GM23338 (cell line): ENCODE results near the gene TRPV5. TPM values are rescaled to one million over a fixed set of nuclear protein-coding genes. Genes with fewer than 3 reads are reported as not detected.

Experiments
- ATAC-seq: fragments of 200-7000 bp; cut with Tn5 transposase; 3 replicates; pipeline ENCODE4 v1.9.1; 2020
- DNase-seq: peaks from one replicate; pipeline ENCODE4 v3.0.0-alpha.2; 2015; ENCODE audit warnings: low spot score
- H2AFZ ChIP-seq: fragments of 200-600 bp; sonication (generic); 2 replicates; pipeline ENCODE4 v1.8.0; 2016; ENCODE audit warnings: antibody characterized with exemption, mild to moderate bottlenecking, moderate library complexity
- H3F3A ChIP-seq: fragments of 200-600 bp; sonication (generic); replicated peaks from 2 replicates; pipeline ENCODE4 v1.8.0; 2017; ENCODE audit warnings: antibody characterized with exemption, mixed run types, low read depth
- H3K27ac ChIP-seq: fragments of 200-600 bp; sonication (generic); 2 replicates; pipeline ENCODE4 v1.6.1; 2016; ENCODE audit warnings: low read depth
- H3K27me3 ChIP-seq: fragments of 200-600 bp; sonication (generic); 2 replicates; pipeline ENCODE4 v1.8.0; 2016; ENCODE audit warnings: mild to moderate bottlenecking, mixed run types, moderate library complexity; ENCODE audit not compliant: insufficient read depth
- H3K36me3 ChIP-seq: fragments of 200-600 bp; sonication (generic); 2 replicates; pipeline ENCODE4 v1.8.0; 2016; ENCODE audit warnings: mild to moderate bottlenecking; ENCODE audit not compliant: insufficient read depth
- H3K4me1 ChIP-seq: fragments of 200-600 bp; sonication (generic); 2 replicates; pipeline ENCODE4 v1.8.0; 2016; ENCODE audit warnings: mild to moderate bottlenecking, moderate library complexity; ENCODE audit not compliant: insufficient read depth
- H3K4me2 ChIP-seq: fragments of 200-600 bp; sonication (generic); 2 replicates; pipeline ENCODE4 v1.7.1; 2017; ENCODE audit warnings: mixed run types
- H3K4me3 ChIP-seq: fragments of 200-600 bp; sonication (generic); 2 replicates; pipeline ENCODE4 v1.6.1; 2016; ENCODE audit warnings: mixed run types
- H3K79me2 ChIP-seq: fragments of 200-600 bp; sonication (generic); replicated peaks from 2 replicates; pipeline ENCODE4 v1.8.0; 2017; ENCODE audit warnings: mild to moderate bottlenecking; ENCODE audit not compliant: insufficient read depth
- H3K9me2 ChIP-seq: fragments of 200-600 bp; sonication (generic); 2 replicates; pipeline ENCODE4 v1.8.0; 2017; ENCODE audit not compliant: insufficient read depth
- H4K20me1 ChIP-seq: fragments of 200-600 bp; sonication (generic); replicated peaks from 2 replicates; pipeline ENCODE4 v1.8.0; 2017; ENCODE audit warnings: mild to moderate bottlenecking; ENCODE audit not compliant: insufficient read depth
- H3K27ac Mint-ChIP-seq: 2 replicates; pipeline ENCODE4 v1.8.0; 2020; ENCODE audit warnings: inconsistent platforms, mild to moderate bottlenecking, moderate library complexity, mixed read lengths
- H3K27me3 Mint-ChIP-seq: 3 replicates; pipeline ENCODE4 v1.8.0; 2022; ENCODE audit warnings: low read depth, mild to moderate bottlenecking, moderate library complexity, mixed read lengths, inconsistent platforms; ENCODE audit not compliant: insufficient read depth, poor library complexity
- H3K36me3 Mint-ChIP-seq: 3 replicates; pipeline ENCODE4 v1.8.0; 2021; ENCODE audit warnings: low read depth, mild to moderate bottlenecking, inconsistent platforms, moderate library complexity, mixed read lengths
- H3K4me1 Mint-ChIP-seq: 3 replicates; pipeline ENCODE4 v1.8.0; 2020; ENCODE audit warnings: mild to moderate bottlenecking, inconsistent platforms, mixed read lengths
- H3K4me3 Mint-ChIP-seq: 3 replicates; pipeline ENCODE4 v1.8.0; 2021; ENCODE audit warnings: moderate library complexity, mild to moderate bottlenecking, inconsistent platforms, mixed read lengths
- H3K9me3 Mint-ChIP-seq: 3 replicates; pipeline ENCODE4 v1.8.0; 2020; ENCODE audit warnings: moderate library complexity, mild to moderate bottlenecking, inconsistent platforms, mixed read lengths
- CREB1 ChIP-seq: fragments of 250-450 bp; sonication (Bioruptor Pico); IDR thresholded peaks from 2 replicates; pipeline ENCODE4 v1.5.0; 2020; ENCODE audit warnings: low read depth, mild to moderate bottlenecking, moderate library complexity
- EZH2 ChIP-seq: fragments of 200-600 bp; sonication (generic); IDR thresholded peaks from one replicate; pipeline ENCODE4 v1.8.0; 2017; ENCODE audit warnings: antibody characterized with exemption, mild to moderate bottlenecking, low read depth; ENCODE audit not compliant: unreplicated experiment
- JUNB ChIP-seq: IDR thresholded peaks from one replicate; pipeline ENCODE4 v1.6.1; 2016; ENCODE audit warnings: antibody characterized with exemption; ENCODE audit not compliant: unreplicated experiment
- NANOG ChIP-seq: IDR thresholded peaks from 2 replicates; pipeline ENCODE4 v1.6.1; 2016; ENCODE audit warnings: antibody characterized with exemption, borderline replicate concordance
- STAT1 ChIP-seq: IDR thresholded peaks from one replicate; pipeline ENCODE4 v1.6.1; 2016; ENCODE audit warnings: antibody characterized with exemption; ENCODE audit not compliant: unreplicated experiment
- ZNF114 ChIP-seq: fragments of 250-450 bp; sonication (Bioruptor Pico); IDR thresholded peaks from 2 replicates; pipeline ENCODE4 v1.5.0; 2020; ENCODE audit warnings: mild to moderate bottlenecking, moderate library complexity
- ZNF331 ChIP-seq: fragments of 250-450 bp; sonication (Bioruptor Pico); IDR thresholded peaks from 2 replicates; pipeline ENCODE4 v1.5.0; 2020; ENCODE audit warnings: low read depth, mild to moderate bottlenecking, moderate library complexity
- polyA plus RNA-seq: library from polyadenylated mRNA; unstranded; fragments of >200 nt; fragmentation: Nextera tagmentation; extraction: Ambion mirVana; gene quantifications from 2 replicates; pipeline ENCODE4 v1.2.1, GENCODE V29; 2016
- total RNA-seq: library from RNA; depleted of rRNA; stranded (reverse); fragments of >200 nt; shearing (Covaris generic); gene quantifications from 2 replicates; pipeline ENCODE4 v1.2.3, GENCODE V29; 2014
- TF ChIP-seq, protein P1 (sequence below): IDR thresholded peaks from one replicate; pipeline ENCODE4 v1.6.1; 2018; ENCODE audit warnings: antibody characterized with exemption; ENCODE audit not compliant: unreplicated experiment
- TF ChIP-seq, protein P2 (sequence below): IDR thresholded peaks from 2 replicates; pipeline ENCODE4 v1.6.1; 2016; ENCODE audit warnings: antibody characterized with exemption
- TF ChIP-seq, protein P3 (sequence below): fragments of 250-450 bp; sonication (Bioruptor Pico); IDR thresholded peaks from 2 replicates; pipeline ENCODE4 v1.5.0; 2020; ENCODE audit warnings: mild to moderate bottlenecking, moderate library complexity

TRPV5 gene
- total and polyA plus RNA-seq, 2 experiments from 2014 or later = not detected

- TF ChIP-seq, protein P1, sequence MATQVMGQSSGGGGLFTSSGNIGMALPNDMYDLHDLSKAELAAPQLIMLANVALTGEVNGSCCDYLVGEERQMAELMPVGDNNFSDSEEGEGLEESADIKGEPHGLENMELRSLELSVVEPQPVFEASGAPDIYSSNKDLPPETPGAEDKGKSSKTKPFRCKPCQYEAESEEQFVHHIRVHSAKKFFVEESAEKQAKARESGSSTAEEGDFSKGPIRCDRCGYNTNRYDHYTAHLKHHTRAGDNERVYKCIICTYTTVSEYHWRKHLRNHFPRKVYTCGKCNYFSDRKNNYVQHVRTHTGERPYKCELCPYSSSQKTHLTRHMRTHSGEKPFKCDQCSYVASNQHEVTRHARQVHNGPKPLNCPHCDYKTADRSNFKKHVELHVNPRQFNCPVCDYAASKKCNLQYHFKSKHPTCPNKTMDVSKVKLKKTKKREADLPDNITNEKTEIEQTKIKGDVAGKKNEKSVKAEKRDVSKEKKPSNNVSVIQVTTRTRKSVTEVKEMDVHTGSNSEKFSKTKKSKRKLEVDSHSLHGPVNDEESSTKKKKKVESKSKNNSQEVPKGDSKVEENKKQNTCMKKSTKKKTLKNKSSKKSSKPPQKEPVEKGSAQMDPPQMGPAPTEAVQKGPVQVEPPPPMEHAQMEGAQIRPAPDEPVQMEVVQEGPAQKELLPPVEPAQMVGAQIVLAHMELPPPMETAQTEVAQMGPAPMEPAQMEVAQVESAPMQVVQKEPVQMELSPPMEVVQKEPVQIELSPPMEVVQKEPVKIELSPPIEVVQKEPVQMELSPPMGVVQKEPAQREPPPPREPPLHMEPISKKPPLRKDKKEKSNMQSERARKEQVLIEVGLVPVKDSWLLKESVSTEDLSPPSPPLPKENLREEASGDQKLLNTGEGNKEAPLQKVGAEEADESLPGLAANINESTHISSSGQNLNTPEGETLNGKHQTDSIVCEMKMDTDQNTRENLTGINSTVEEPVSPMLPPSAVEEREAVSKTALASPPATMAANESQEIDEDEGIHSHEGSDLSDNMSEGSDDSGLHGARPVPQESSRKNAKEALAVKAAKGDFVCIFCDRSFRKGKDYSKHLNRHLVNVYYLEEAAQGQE = no peak
- TF ChIP-seq CREB1 (no peak), STAT1 (no peak), JUNB (no peak)
Measured at GRCh38 chr7:142923391-142923790, 10.2 kb downstream of the TRPV5 start (continued).

- Histone ChIP-seq H3K4me3 (no peak overlapping the region), H3K36me3 (no peaks in the 10 kb centered on the region), H3K79me2 (no peaks in the 10 kb centered on the region), H3K9me2 (0 out of 2 replicates have a peak, but pooled peaks cover 3% of the 10 kb centered on the region), H3K4me1 (no peaks in the 10 kb centered on the region), H3K27ac (no peak overlapping the region), H2AFZ (no peak overlapping the region), H3K27me3 (no peaks in the 10 kb centered on the region), H3F3A (no peaks in the 10 kb centered on the region), H3K4me2 (no peak overlapping the region), H4K20me1 (no peaks in the 10 kb centered on the region)
- no peak overlapping the region for H3K4me3 Mint-ChIP-seq
- no peaks in the 10 kb centered on the region for H3K9me3 Mint-ChIP-seq
- ATAC-seq (no peak), DNase-seq (no peak)
- H3K36me3 Mint-ChIP-seq = no peaks in the 10 kb centered on the region
- no peaks in the 10 kb centered on the region for H3K4me1 Mint-ChIP-seq
- peaks cover 5% of the 10 kb centered on the region for H3K27me3 Mint-ChIP-seq
- no peak overlapping the region for H3K27ac Mint-ChIP-seq
- TF ChIP-seq CREB1 = no peak
- TF ChIP-seq, protein P2, sequence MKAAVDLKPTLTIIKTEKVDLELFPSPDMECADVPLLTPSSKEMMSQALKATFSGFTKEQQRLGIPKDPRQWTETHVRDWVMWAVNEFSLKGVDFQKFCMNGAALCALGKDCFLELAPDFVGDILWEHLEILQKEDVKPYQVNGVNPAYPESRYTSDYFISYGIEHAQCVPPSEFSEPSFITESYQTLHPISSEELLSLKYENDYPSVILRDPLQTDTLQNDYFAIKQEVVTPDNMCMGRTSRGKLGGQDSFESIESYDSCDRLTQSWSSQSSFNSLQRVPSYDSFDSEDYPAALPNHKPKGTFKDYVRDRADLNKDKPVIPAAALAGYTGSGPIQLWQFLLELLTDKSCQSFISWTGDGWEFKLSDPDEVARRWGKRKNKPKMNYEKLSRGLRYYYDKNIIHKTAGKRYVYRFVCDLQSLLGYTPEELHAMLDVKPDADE = no peak
- no peak for TF ChIP-seq STAT1
- no peak for TF ChIP-seq ZNF114 (CRISPR knock-in tag)
- TF ChIP-seq NANOG = no peak
- TF ChIP-seq, protein P1 = no peak
- TF ChIP-seq JUNB = no peak
- TF ChIP-seq ZNF331 (CRISPR knock-in tag) = no peak
- TF ChIP-seq, protein P3, sequence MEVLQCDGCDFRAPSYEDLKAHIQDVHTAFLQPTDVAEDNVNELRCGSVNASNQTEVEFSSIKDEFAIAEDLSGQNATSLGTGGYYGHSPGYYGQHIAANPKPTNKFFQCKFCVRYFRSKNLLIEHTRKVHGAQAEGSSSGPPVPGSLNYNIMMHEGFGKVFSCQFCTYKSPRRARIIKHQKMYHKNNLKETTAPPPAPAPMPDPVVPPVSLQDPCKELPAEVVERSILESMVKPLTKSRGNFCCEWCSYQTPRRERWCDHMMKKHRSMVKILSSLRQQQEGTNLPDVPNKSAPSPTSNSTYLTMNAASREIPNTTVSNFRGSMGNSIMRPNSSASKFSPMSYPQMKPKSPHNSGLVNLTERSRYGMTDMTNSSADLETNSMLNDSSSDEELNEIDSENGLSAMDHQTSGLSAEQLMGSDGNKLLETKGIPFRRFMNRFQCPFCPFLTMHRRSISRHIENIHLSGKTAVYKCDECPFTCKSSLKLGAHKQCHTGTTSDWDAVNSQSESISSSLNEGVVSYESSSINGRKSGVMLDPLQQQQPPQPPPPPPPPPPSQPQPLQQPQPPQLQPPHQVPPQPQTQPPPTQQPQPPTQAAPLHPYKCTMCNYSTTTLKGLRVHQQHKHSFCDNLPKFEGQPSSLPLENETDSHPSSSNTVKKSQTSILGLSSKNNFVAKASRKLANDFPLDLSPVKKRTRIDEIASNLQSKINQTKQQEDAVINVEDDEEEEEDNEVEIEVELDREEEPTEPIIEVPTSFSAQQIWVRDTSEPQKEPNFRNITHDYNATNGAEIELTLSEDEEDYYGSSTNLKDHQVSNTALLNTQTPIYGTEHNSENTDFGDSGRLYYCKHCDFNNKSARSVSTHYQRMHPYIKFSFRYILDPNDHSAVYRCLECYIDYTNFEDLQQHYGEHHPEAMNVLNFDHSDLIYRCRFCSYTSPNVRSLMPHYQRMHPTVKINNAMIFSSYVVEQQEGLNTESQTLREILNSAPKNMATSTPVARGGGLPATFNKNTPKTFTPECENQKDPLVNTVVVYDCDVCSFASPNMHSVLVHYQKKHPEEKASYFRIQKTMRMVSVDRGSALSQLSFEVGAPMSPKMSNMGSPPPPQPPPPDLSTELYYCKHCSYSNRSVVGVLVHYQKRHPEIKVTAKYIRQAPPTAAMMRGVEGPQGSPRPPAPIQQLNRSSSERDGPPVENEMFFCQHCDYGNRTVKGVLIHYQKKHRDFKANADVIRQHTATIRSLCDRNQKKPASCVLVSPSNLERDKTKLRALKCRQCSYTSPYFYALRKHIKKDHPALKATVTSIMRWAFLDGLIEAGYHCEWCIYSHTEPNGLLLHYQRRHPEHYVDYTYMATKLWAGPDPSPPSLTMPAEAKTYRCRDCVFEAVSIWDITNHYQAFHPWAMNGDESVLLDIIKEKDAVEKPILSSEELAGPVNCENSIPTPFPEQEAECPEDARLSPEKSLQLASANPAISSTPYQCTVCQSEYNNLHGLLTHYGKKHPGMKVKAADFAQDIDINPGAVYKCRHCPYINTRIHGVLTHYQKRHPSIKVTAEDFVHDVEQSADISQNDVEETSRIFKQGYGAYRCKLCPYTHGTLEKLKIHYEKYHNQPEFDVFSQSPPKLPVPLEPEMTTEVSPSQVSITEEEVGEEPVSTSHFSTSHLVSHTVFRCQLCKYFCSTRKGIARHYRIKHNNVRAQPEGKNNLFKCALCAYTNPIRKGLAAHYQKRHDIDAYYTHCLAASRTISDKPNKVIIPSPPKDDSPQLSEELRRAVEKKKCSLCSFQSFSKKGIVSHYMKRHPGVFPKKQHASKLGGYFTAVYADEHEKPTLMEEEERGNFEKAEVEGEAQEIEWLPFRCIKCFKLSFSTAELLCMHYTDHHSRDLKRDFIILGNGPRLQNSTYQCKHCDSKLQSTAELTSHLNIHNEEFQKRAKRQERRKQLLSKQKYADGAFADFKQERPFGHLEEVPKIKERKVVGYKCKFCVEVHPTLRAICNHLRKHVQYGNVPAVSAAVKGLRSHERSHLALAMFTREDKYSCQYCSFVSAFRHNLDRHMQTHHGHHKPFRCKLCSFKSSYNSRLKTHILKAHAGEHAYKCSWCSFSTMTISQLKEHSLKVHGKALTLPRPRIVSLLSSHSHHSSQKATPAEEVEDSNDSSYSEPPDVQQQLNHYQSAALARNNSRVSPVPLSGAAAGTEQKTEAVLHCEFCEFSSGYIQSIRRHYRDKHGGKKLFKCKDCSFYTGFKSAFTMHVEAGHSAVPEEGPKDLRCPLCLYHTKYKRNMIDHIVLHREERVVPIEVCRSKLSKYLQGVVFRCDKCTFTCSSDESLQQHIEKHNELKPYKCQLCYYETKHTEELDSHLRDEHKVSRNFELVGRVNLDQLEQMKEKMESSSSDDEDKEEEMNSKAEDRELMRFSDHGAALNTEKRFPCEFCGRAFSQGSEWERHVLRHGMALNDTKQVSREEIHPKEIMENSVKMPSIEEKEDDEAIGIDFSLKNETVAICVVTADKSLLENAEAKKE (CRISPR knock-in tag) = no peak
- no peak for TF ChIP-seq EZH2
Measured at GRCh38 chr7:142919656-142920055, 13.9 kb downstream of the TRPV5 start.
